Osteoblast (primary cell): ENCODE results near the gene IFT27. TPM values are rescaled to one million over a fixed set of nuclear protein-coding genes. Genes with fewer than 3 reads are reported as not detected.

ENCODE experiments used
- DNase-seq: peaks from one replicate; pipeline ENCODE4 v3.0.0; 2011; ENCODE audit warnings: low spot score, mixed read lengths; ENCODE audit not compliant: insufficient read length; ENCODE audit errors: missing footprints
- H2AFZ ChIP-seq: 2 replicates; pipeline ENCODE4 v1.6.0; 2011; ENCODE audit warnings: mild to moderate bottlenecking, low read length
- H3K27ac ChIP-seq: 2 replicates; pipeline ENCODE4 v1.5.1; 2011; ENCODE audit warnings: mild to moderate bottlenecking, low read depth, low read length, moderate library complexity
- H3K27me3 ChIP-seq: 2 replicates; pipeline ENCODE4 v1.6.0; 2012; ENCODE audit warnings: mild to moderate bottlenecking, control low read depth, inconsistent platforms, low read length, moderate library complexity; ENCODE audit not compliant: insufficient read depth
- H3K36me3 ChIP-seq: 2 replicates; pipeline ENCODE4 v1.5.1; 2011; ENCODE audit warnings: mild to moderate bottlenecking, low read length, control low read depth, moderate library complexity; ENCODE audit not compliant: insufficient read depth
- H3K4me1 ChIP-seq: 2 replicates; pipeline ENCODE4 v1.5.1; 2011; ENCODE audit warnings: mild to moderate bottlenecking, low read length, control low read depth, moderate library complexity; ENCODE audit not compliant: insufficient read depth
- H3K4me2 ChIP-seq: 2 replicates; pipeline ENCODE4 v1.6.0; 2011; ENCODE audit warnings: mild to moderate bottlenecking, low read length; ENCODE audit not compliant: insufficient read depth
- H3K4me3 ChIP-seq: fragments of 200-600 bp; sonication (generic); 3 replicates; pipeline ENCODE4 v1.5.1; 2012; ENCODE audit warnings: mild to moderate bottlenecking, low read length, inconsistent platforms; ENCODE audit not compliant: insufficient read depth
- H3K79me2 ChIP-seq: 2 replicates; pipeline ENCODE4 v1.6.0; 2012; ENCODE audit warnings: mild to moderate bottlenecking, low read length, control low read depth, inconsistent platforms; ENCODE audit not compliant: insufficient read depth
- H3K9me3 ChIP-seq: 2 replicates; pipeline ENCODE4 v1.5.1; 2011; ENCODE audit warnings: low read depth, low read length, control low read depth
- H4K20me1 ChIP-seq: 2 replicates; pipeline ENCODE4 v1.6.0; 2012; ENCODE audit warnings: mild to moderate bottlenecking, low read length, control low read depth; ENCODE audit not compliant: insufficient read depth
- CTCF ChIP-seq: IDR thresholded peaks from 2 replicates; pipeline ENCODE4 v1.5.1; 2011; ENCODE audit warnings: mild to moderate bottlenecking, low read depth, low read length, moderate library complexity; ENCODE audit errors: extremely low read depth
- total RNA-seq: library from RNA; depleted of rRNA; stranded (reverse); fragments of >200 nt; gene quantifications from 2 replicates; pipeline ENCODE4 v1.2.3, GENCODE V29; 2012

The IFT27 gene
- total RNA-seq, 1 donor = 22.1 TPM

GRCh38 chr22:36727110-36727509 is 48.8 kb downstream of the IFT27 start:
- Histone ChIP-seq H3K4me2 (no peak overlapping the region), H3K4me1 (no peaks in the 10 kb centered on the region), H3K27ac (no peak overlapping the region), H3K27me3 (peaks cover 20% of the 10 kb centered on the region), H2AFZ (no peak overlapping the region), H3K4me3 (no peak overlapping the region), H4K20me1 (no peaks in the 10 kb centered on the region), H3K36me3 (no peaks in the 10 kb centered on the region), H3K9me3 (no peaks in the 10 kb centered on the region), H3K79me2 (no peaks in the 10 kb centered on the region)
- DNase-seq = peak; percentile 78
- TF ChIP-seq CTCF = no peak

GRCh38 chr22:36726007-36726380 is 49.9 kb downstream of the IFT27 start:
- no peaks in the 10 kb centered on the region for H3K79me2 ChIP-seq
- peaks cover 28% of the 10 kb centered on the region for H3K27me3 ChIP-seq
- H3K4me2 ChIP-seq = no peak overlapping the region
- no peaks in the 10 kb centered on the region for H4K20me1 ChIP-seq
- TF ChIP-seq CTCF = no peak
- H2AFZ ChIP-seq = no peak overlapping the region
- no peak overlapping the region for H3K4me3 ChIP-seq
- no peak overlapping the region for H3K27ac ChIP-seq
- H3K4me1 ChIP-seq = no peaks in the 10 kb centered on the region
- DNase-seq = no peak
- no peaks in the 10 kb centered on the region for H3K36me3 ChIP-seq
- no peaks in the 10 kb centered on the region for H3K9me3 ChIP-seq

GRCh38 chr22:36725366-36726006 is 50.4 kb downstream of the IFT27 start:
- no peak overlapping the region for H2AFZ ChIP-seq
- no peak overlapping the region for H3K27ac ChIP-seq
- H3K79me2 ChIP-seq = no peaks in the 10 kb centered on the region
- H4K20me1 ChIP-seq = no peaks in the 10 kb centered on the region
- H3K4me2 ChIP-seq = no peak overlapping the region
- no peaks in the 10 kb centered on the region for H3K4me1 ChIP-seq
- TF ChIP-seq CTCF = no peak
- no peak overlapping the region for H3K4me3 ChIP-seq
- peaks cover 32% of the 10 kb centered on the region for H3K27me3 ChIP-seq
- H3K9me3 ChIP-seq = no peaks in the 10 kb centered on the region
- no peaks in the 10 kb centered on the region for H3K36me3 ChIP-seq
- DNase-seq = no peak

DNA sequence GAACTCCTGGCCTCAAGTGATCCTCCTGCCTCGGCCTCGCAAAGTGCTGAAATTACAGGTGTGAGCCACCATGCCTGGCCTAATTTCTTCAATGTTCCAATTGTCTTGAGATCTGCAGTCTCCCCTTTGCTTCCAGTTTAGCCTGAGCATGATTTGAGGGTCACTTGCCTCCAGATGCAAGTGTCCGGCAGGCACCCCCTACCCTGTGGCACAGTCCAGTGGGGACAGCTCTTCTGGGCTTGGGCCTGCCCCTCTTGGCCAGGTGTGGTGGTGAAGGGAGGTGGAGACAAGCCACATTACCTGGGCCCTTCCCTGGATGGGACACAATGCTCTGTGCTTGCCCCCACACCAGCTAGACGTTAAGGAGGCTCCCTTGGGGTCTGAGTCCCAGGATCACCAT is 51.1 kb downstream of the IFT27 start:
- Histone ChIP-seq H4K20me1 (no peaks in the 10 kb centered on the region), H3K4me1 (no peaks in the 10 kb centered on the region), H3K79me2 (no peaks in the 10 kb centered on the region), H3K4me3 (no peak overlapping the region), H3K9me3 (no peaks in the 10 kb centered on the region), H3K27me3 (peaks cover 38% of the 10 kb centered on the region), H2AFZ (no peak overlapping the region), H3K27ac (no peak overlapping the region), H3K4me2 (no peak overlapping the region), H3K36me3 (no peaks in the 10 kb centered on the region)
- no peak for TF ChIP-seq CTCF
- DNase-seq = no peak
